Muscle layer of duodenum (tissue), 2 donors: Measurements from ENCODE around the gene BEST1.

ENCODE experiments used
- H3K27ac ChIP-seq: one replicate; pipeline ENCODE4 v1.7.0; 2013; ENCODE audit warnings: mild to moderate bottlenecking, low read length
- H3K27me3 ChIP-seq: one replicate; pipeline ENCODE4 v1.7.0; 2013; ENCODE audit warnings: low read depth, mild to moderate bottlenecking, control low read depth, low read length
- H3K36me3 ChIP-seq, 2 donors: one replicate each; pipeline ENCODE4 v1.7.0; 2013; ENCODE audit warnings: low read length in 2 of 2, control low read depth in 1 of 2, mild to moderate bottlenecking in 1 of 2; ENCODE audit not compliant: insufficient read depth in 2 of 2, control insufficient read depth in 1 of 2
- H3K4me1 ChIP-seq, 2 donors: one replicate each; pipeline ENCODE4 v1.7.0; 2013; ENCODE audit warnings: low read length in 2 of 2, mild to moderate bottlenecking in 2 of 2, control low read depth in 1 of 2, moderate library complexity in 1 of 2; ENCODE audit not compliant: insufficient read depth in 2 of 2, control insufficient read depth in 1 of 2
- H3K4me3 ChIP-seq, 2 donors: one replicate each; pipeline ENCODE4 v1.7.0; 2013; ENCODE audit warnings: low read length in 2 of 2, low read depth in 1 of 2, mild to moderate bottlenecking in 1 of 2
- H3K9me3 ChIP-seq, 2 donors: one replicate each; pipeline ENCODE4 v1.7.0; 2013; ENCODE audit warnings: low read length in 2 of 2, control low read depth in 1 of 2, mild to moderate bottlenecking in 1 of 2; ENCODE audit not compliant: control insufficient read depth in 1 of 2
- donor health status: healthy.

Gene BEST1

DNA sequence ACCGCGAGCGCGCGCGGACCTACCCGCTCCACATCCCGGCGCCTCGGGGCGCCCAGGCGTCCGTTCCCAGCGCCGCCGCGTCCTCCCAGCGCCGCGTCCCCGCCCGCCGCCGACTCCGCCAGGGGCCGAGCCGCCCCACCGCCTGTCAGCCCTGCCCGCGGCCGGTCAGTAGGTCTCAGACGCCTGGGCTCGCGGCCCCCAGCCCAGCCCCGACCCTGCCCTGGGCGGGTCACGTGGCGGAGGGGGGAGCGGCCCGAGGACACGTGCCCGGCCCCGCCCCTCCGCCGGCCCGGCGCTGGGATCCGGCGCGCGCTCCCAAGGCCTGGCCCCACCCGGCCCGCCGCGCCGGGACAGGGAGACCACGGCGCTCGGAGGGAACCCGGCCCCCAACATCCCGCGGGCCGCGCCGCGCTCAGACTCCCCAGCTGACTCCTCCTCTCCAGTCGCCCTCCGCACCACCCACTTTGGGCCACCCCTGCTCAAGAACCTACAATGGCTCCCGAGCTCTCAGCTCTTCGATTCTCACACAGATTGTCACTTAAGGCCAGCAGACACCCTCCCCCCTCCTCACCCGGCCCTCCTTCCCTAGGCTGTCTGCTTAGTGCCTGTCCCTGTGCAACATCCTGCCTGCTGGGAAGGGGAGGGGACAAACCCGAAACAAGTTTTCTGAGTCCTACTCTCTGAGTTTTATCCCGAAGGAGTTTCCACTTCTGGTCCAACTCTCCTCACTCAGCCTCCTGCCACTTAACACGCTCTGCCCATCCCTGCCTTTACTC, 32.6 kb upstream of the BEST1 start, which contains the start of gene RAB3IL1:
RAB3IL1 (minus strand) TSS at position 233 of the 776 bp plus-strand sequence; CDS start at position 34, 199 bp downstream.
- no peaks in the 10 kb centered on the region for H3K36me3 ChIP-seq
- H3K27ac ChIP-seq: peak within 1 kb of the TSS; percentile 83
- peaks cover 17% of the 10 kb centered on the region for H3K27me3 ChIP-seq
- H3K4me3 ChIP-seq: peak within 1 kb of the TSS; percentile 49 to 66
- peaks cover 4 to 22% of the 10 kb centered on the region in 2 donors for H3K4me1 ChIP-seq
- no peaks in the 10 kb centered on the region for H3K9me3 ChIP-seq

DNA sequence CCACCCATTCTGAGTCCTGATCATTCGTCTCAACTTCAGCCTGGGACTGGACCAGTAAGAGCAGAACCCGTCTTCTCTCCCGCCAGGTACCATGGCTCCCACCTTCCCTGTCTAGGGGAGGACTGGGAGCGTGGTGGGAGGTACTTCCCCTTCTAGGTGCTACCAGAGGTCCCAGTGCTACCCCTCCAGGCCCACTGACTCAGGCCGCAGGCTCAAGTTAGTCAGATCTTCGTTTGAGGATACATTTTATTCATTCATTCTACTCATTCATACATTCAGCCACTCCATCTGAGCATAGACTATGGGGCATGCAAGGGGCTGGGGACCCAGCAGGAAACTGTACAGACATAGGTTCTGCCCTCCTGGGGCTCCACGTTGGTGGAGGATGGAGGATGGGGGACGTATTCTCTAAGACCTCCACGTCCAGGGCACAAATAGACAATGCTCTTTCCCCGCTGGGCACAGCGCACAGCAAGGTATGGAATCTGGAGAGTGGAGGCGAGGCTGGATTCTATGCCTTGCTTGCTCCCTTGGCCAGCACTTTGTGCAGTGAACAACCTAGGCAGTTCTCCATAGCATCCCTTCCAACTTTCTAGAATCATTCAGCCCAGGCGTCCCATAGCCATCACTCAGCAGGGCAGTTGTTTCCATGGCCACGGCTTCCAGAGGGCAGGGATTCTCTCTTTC, 31.8 kb upstream of the BEST1 start:
- H3K4me1 ChIP-seq: peaks cover 4 to 14% of the 10 kb centered on the region in 2 donors
- no peaks in the 10 kb centered on the region for H3K36me3 ChIP-seq
- peak overlapping the region; percentile 83 for H3K27ac ChIP-seq
- H3K9me3 ChIP-seq: no peaks in the 10 kb centered on the region
- H3K27me3 ChIP-seq: peaks cover 17% of the 10 kb centered on the region
- H3K4me3 ChIP-seq: peak overlapping the region; percentile 48 to 66

DNA sequence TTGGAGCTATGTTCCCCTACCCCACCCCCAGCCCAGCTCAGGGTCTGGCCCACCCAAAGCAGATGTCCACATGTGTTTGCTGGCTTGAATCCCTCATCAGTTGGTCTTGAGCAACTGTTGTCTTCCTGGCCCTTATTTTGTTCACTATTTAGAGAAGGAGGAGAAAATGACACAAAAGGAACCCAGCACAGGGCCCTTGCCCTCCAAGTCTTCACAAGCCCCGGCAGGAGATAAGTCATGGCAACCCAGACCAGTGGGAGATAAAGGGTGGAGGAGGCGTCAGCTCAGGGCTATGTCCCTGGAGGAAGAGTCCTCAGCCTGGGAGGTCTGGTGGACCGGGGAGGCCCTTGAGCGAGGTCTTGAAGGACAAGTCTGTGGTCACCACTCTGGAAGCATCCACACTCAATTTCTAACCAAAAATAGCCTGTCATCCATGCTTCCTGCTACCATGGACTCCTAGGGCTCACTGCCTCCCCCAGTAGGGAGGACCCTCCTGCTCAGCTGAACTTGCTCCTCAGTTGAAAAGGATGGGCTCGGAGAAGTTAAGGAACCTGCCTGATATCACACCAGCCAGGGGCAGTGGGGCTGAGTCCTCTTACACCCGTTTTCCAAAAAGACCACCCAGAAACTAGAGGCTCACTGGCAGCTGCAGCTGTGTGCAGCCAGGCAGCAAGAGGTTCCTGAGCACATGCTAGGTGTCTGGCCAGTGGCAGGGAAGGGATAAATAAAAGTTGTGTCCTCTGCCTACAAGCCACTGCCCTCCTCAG, 31.0 kb upstream of the BEST1 start:
- H3K9me3 ChIP-seq: no peaks in the 10 kb centered on the region
- peaks cover 4 to 14% of the 10 kb centered on the region in 2 donors for H3K4me1 ChIP-seq
- no peaks in the 10 kb centered on the region for H3K36me3 ChIP-seq
- H3K27ac ChIP-seq: no peak overlapping the region
- peaks cover 17% of the 10 kb centered on the region for H3K27me3 ChIP-seq
- H3K4me3 ChIP-seq: no peak overlapping the region

DNA sequence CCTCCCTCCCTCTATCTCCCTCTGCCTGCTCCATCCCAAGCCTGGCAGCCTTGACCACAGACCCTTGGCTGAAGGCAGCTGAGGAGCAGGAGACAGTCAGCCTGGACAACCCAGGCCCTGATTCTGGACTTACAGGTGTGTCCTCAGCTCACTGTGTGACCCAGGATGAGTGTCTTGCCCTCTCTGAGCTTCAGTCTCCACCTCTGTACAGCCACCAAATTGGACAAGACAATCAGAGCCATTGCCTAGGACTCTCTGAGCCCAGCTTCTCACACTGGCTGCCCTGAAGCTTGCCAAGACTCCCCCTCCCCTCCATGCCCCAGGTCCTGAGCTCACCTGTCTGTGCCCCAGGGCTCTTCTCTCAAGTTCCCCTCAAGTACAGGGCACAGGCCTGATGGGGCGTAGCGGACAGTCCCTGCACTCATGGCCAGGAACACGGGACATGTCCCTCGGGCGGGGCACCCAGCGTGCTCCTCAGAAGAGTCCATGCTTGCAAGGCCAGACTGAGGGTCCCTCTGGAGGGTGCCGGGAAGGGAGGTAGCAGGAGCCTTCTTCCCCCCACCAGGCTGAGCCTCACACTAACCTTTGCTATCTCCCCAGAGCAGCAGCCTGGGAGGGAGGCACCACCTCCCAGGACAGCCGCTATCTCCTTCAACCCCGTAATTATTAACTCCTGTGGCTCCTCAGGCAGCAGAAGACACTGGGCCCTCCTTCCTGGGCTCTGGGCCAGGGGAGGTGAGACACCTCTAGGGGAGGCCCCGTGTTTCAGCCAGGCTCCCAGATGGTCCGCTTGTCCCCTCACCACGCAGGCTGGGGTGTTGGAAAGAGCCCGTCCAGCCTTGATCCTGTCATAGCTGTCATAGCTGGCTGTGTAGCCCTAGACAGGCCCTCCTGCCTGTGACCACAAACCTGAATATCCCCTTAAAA, 30.2 kb upstream of the BEST1 start:
- Histone ChIP-seq H3K9me3 (no peaks in the 10 kb centered on the region), H3K36me3 (no peaks in the 10 kb centered on the region), H3K4me3 (no peak overlapping the region), H3K27me3 (peaks cover 17% of the 10 kb centered on the region), H3K4me1 (peaks cover 4 to 14% of the 10 kb centered on the region in 2 donors), H3K27ac (no peak overlapping the region)

DNA sequence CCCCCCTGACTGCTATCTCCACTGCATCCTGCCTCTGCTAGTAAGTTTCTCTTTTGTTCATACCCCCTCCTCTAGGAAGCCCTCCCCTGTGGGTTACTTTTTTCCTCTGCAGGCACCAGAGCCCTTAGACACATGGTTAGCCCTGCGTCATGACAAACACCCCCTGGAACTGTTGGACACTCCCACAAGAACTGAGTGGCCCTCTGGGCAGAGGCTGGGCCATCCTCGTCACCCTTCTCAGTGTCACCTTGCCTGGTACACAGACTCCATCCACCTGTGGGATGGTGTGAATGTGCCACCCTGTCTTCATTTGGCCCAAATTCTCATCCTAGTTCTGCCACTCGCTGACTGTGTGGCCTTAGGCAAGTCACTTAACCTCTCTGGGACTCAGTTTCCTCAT, 28.7 kb upstream of the BEST1 start:
- Histone ChIP-seq H3K27ac (no peak overlapping the region), H3K4me1 (peaks cover 4 to 9% of the 10 kb centered on the region in 2 donors), H3K27me3 (peaks cover 17% of the 10 kb centered on the region), H3K36me3 (no peaks in the 10 kb centered on the region), H3K4me3 (no peak overlapping the region), H3K9me3 (no peaks in the 10 kb centered on the region)

DNA sequence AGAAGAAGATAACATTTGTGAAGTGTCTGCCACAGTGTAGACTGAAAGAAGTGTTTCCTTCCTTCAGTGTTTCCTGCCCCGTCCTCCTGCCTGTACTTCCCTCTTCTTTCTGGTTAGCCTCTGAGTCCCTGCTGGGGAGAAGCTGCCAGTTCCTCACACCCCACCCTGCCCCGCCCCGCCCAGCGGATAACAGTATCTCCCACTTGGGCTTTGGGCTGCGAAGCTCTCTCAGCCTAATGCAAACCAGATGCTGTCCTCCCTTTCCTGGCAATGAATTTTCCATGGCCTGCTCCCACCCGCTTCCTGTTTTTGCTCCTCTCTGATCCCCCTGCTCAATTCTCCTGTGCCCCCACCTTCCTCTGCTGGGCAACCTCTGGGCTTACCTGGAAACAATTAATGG, 27.6 kb upstream of the BEST1 start:
- Histone ChIP-seq H3K27me3 (peaks cover 17% of the 10 kb centered on the region), H3K9me3 (no peaks in the 10 kb centered on the region), H3K36me3 (no peaks in the 10 kb centered on the region), H3K27ac (peak overlapping the region; percentile 83), H3K4me1 (peaks cover 4 to 9% of the 10 kb centered on the region in 2 donors), H3K4me3 (peak overlapping the region in 1 of 2 donors; percentile 35)

DNA sequence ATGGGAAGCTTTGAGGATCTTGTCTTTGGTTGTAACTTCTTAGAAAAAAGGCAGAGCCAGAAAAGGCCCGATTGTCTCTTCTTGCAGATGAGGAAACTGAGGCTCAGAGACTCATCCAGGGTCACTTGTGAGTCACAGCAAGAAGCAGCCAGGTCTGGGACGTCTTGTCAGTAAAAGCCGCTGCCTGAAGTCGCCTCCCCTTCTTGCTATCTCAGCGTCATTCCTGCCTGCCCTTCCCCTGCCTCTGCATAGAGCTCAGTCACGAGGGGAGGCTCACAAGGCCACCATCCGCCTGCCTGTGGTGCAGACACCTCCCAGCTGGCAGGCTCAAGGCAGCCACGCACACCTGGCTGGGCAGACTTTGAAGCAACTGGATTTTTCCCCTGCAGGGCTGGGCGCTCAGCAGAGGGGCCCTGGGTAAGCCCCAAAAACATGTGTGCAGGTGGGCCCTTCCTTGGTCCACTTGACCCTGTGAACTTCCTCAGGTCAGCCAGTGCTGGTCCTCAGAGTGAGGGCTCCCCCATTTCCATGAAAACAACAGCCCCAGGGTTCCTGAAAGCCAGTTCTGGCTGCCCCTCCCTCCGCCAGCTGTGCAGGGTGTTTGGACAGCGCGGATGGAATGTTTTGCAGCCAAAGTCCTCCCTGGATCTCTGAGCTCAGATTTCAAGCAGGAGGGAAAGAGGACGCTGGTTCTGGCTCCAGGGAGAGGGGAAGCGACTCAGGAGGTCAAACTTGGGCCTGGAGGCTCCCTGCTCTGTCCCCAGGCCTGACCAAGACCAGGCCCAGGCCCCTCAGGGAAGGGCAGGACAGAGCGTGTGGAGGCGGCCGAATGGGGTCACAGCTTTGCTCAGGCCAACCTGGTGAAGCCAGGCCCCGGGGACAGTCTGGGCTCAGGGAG, 26.7 kb upstream of the BEST1 start:
- peaks cover 12% of the 10 kb centered on the region for H3K27me3 ChIP-seq
- H3K27ac ChIP-seq: peak overlapping the region; percentile 83
- H3K9me3 ChIP-seq: no peaks in the 10 kb centered on the region
- H3K4me3 ChIP-seq: peak overlapping the region in 1 of 2 donors; percentile 35
- peaks cover 0 to 3% of the 10 kb centered on the region in 2 donors for H3K4me1 ChIP-seq
- H3K36me3 ChIP-seq: no peaks in the 10 kb centered on the region

DNA sequence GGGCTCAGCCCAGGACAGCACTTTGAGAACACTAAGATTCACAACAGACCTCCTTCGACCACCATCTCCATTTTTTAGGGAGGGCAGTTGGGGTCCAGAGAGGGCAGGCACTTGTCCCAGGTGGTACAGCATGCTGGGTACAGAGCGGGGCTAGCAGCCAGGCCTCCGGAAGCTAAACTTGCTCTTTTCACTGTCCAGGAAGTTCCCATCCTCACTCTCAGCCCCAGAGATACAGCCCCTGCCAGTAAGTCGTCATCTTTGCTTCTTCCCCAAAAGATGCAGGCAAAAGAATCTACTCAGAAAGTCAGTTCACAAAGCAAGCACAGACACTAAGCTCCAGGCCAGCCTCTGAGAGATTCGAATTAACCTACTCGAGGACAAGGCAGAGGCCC, 26.1 kb upstream of the BEST1 start:
- no peaks in the 10 kb centered on the region for H3K9me3 ChIP-seq
- H3K4me3 ChIP-seq: no peak overlapping the region
- H3K4me1 ChIP-seq: peaks cover 0 to 3% of the 10 kb centered on the region in 2 donors
- H3K27me3 ChIP-seq: peaks cover 7% of the 10 kb centered on the region
- peak overlapping the region; percentile 2 for H3K27ac ChIP-seq
- H3K36me3 ChIP-seq: no peaks in the 10 kb centered on the region

DNA sequence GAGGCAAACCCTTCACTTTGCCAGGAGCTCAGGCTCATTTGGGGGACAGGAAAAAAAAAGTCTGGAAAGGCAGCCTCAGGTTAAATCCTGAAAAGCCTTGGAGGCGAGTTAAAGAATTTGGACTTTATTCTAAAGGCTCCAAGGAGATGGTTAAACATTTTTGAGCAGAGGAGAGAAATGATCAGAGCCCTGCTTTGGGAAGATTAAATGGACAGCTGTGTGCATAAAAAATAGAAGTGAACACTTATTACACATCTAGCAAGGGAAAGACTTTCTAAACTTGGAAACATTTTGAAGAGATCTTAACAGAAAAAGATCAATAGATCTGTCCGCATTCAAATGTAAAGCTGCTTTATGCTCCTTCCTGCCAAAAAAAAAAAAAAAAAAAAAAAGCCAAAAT, 24.4 kb upstream of the BEST1 start:
- H3K27ac ChIP-seq: no peak overlapping the region
- no peaks in the 10 kb centered on the region for H3K9me3 ChIP-seq
- H3K27me3 ChIP-seq: no peaks in the 10 kb centered on the region
- no peak overlapping the region for H3K4me3 ChIP-seq
- no peaks in the 10 kb centered on the region for H3K36me3 ChIP-seq
- no peaks in the 10 kb centered on the region for H3K4me1 ChIP-seq

DNA sequence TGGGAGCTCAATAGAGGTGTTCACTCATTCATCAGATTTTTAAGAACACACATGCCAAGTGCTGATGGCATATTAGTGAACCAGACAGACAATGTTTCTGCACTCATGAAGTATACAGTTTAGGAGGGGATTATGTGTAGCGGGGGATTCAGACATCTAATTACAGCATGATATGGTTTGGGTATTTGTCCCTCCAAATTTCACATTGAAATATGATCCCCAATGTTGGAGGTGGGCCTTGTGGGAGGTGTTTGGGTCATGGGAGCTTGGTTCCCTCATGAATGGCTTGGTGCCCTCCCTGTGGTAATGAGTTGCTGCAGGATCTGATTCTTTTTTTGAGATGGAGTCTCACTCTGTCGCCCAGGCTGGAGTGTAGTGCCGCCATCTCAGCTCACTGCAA, 23.9 kb upstream of the BEST1 start:
- H3K27ac ChIP-seq: no peak overlapping the region

More for the DNA sequence above, 23.9 kb upstream of the BEST1 start:
- Histone ChIP-seq H3K9me3 (no peaks in the 10 kb centered on the region), H3K27me3 (no peaks in the 10 kb centered on the region), H3K36me3 (no peaks in the 10 kb centered on the region), H3K4me3 (no peak overlapping the region), H3K4me1 (no peaks in the 10 kb centered on the region)
